ENCODE data around the gene GATAD1.
"Not testable (repeated sequence)": the region's sequence is repeated elsewhere in the genome, so short reads cannot be mapped to it uniquely, and the experiment has no call there.

Gene GATAD1

DNA sequence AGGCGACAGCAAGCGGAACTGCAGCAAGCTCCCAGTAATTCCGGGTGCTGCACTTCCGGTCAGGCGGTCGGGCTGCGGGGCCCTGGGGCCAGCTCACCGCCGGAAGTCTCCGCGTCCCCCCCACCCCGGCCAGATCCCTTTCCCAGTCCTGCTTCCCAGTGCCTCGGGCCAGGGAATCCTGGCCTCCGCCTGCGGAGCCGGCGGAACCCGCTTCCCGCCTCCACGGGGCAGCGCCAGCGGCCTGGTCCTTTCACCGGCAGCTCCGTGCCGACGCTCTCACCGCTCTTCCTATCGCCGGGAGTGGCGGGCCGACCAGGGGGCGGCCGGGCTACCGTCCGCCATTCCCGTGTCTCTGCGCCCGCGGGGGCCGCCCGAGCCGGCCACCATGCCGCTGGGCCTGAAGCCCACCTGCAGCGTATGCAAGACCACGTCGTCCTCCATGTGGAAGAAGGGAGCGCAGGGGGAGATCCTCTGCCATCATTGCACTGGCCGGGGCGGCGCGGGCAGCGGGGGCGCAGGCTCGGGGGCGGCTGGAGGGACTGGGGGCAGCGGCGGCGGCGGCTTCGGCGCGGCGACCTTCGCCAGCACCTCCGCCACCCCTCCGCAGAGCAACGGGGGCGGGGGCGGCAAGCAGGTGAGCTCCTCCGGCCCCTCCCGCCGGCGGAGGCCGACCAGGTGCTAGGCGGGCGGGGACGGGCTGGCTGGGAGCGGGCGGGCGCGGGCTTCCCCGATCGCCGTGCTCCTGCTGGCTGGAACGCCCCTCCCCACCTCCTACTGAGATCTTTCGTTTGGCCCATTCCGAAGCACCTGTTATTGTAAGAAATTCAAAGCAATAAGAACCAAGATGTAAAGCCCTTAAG is at the start of gene GATAD1:
Gene GATAD1, plus strand, starts transcription at position 138 of the 860 bp plus-strand sequence. Its CDS starts 248 bp downstream, at position 386.
- peak; percentile 96 for DNase-seq

- DNase-seq: no peak
Observed at GRCh38 chr7:92397542-92397941, 49.7 kb upstream of the GATAD1 start.

DNA sequence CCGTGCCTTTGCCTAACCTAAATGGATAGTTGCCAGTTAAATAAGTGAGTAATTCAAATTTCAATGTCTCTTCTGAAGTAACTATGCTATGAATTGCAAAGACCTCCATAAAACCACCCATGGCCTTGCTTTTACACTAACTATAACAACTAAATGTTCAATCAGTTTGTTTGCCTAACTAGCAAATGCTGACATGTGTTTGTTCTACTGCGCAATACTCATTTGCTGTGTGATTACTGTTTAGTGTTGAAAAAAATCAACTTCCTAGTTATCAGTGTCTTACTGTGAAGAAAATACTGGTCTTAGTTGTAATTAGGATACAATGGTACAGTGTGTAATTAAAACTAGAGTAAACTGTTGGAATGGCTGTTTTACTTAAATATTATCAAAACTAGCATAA is 47.3 kb upstream of the GATAD1 start:
- DNase-seq: peak in 1 of 2 experiments; percentile 60

DNA sequence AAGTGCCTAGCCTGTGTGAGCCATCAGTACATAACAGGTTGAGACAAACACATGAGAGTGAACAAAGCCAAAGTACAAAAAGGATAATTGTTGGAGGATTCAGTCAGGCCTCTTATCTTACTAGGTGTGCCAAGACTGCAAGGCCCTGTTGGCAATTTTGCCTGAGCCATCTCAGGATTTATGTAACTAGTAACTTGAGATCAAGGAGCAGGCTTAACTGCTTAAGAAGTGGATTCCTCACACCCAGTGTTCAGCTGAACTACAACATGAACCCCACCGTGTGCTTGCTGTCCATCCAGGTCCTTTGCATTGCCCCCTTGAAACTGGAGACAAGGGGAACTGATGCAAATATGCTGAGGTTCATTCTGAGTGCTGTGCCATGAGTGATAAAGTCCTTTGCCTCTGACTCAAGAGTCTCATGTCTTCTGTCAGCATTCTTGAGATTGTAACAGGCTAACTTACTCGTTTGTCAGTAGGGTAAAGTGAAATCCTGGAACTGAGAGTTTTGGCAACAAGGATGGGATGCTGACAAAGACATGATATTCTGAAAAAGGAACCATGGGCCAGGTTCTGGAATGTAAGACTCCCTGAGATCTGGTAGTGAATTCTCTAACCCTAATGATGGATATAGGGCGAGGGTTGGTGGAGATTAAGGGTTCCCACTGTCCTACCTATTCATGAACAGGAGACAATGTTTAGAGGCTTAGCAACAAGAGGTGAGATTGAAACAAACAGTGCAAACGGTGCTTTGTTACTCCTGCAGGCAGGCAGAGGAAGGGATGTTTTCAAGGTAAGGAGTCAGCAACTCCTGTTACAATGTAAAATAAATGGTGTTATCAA is 44.1 kb upstream of the GATAD1 start:
- DNase-seq: no peak

DNA sequence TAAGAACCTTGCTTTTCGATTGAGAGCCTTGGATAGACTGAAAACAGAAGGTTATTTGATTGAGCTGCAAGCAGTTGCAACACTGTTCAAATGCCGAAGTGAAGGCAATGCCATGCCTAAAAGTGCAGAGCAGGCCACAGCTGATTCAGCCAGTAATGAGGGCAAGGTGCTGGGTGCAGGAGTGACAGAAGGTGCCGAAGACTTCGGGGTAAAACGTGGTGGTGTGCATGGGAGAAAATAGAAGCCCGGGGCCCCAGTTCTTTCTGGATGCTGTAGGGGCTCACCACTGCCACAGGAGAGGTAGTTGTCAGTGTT is 43.6 kb upstream of the GATAD1 start:
- no peak for DNase-seq

- DNase-seq: no peak
Observed at GRCh38 chr7:92404170-92404614, 43.1 kb upstream of the GATAD1 start.

DNA sequence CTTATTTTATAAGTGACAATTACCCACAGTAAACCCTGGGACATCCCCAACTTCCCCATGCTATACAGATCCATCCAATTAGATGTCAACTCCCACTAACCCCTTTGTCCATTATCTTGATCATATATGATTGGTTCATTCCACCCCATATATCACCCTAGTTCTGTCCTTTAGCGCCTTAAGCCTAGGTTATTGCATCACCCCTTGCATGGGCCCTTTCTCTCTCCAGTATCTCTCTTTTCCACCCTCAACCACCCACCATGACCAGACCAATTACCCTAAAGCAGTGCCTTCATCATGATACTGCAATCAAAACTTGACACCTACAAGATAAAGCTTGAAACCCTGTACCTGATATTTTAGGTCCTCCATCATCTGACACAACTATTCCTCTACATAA is 37.9 kb upstream of the GATAD1 start:
- DNase-seq: no peak

DNA sequence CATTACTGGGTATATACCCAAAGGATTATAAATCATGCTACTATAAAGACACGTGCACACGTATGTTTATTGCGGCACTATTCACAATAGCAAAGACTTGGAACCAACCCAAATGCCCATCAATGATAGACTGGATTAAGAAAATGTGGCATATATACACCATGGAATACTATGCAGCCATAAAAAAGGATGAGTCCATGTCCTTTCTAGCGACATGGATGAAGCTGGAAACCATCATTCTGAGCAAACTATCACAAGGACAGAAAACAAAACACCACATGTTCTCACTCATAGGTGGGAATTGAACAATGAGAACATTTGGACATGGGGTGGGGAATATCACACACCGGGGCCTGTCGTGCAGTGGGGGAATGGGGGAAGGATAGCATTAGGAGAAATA is 37.1 kb upstream of the GATAD1 start:
- DNase-seq: not testable (repeated sequence)

DNA sequence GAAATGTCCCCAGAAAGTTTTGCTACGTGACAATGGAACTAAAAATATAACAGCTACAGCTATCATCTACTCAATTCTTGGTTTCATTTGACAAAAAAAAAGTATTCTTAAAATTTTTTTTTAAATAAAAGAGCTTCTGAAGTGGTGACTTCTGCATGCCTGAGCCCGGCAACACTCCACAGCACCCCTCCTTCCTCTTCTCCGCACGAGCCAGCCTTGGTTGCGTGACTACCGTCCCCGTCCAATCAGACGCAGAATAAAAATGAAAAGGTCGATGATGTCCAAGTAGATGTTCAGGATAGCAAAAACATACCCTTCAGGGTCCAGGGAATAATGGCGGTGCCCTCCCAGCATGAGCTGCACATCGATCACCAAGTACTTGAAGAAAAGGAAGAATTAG is 34.5 kb upstream of the GATAD1 start:
- no peak for DNase-seq

DNA sequence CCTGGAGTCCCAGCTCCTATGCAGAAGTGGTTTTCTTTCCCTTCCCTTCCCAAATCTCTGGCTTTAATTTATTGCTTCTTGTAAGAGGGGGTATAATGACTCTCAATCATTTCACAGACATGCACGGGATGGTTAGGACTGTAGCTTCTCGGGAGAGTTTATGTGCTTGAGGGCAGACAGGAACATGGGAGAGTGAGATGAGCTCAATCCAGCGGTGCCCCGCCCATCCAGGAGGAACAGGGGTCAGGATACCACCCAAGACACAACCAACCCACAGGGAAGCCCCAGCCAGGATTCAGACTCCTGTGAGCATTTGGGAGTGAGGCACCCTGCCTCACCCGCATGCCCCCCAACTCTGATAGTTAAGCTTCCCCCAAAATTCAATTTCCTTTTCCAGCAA is 33.7 kb upstream of the GATAD1 start:
- DNase-seq: no peak

DNA sequence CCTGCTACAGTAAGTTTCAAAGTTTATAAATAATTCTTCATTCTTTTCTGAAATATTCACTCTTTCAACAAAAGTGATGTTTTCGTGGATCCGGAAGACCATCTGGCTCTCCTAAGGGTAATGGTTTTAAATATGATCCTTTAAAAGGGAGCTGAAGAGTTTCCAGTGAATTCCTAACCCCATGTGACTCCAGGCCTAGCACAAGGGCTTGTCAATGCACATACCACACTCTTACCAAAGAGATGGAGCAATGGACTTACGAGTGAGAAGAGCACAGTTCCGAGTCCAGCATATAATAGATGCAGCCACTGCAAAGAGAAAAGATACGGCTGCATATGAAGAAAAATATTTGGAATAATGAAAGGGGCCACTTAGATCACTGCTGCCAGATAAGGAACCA is 32.1 kb upstream of the GATAD1 start:
- DNase-seq: no peak

GRCh38 chr7:92417913-92418312 is 29.4 kb upstream of the GATAD1 start:
- peak in 1 of 2 experiments; percentile 9 for DNase-seq

- peak; percentile 69 to 87 for DNase-seq
Observed at GRCh38 chr7:92421676-92422435, 25.4 kb upstream of the GATAD1 start.

- DNase-seq: no peak
Observed at GRCh38 chr7:92422926-92423325, 24.4 kb upstream of the GATAD1 start.

DNA sequence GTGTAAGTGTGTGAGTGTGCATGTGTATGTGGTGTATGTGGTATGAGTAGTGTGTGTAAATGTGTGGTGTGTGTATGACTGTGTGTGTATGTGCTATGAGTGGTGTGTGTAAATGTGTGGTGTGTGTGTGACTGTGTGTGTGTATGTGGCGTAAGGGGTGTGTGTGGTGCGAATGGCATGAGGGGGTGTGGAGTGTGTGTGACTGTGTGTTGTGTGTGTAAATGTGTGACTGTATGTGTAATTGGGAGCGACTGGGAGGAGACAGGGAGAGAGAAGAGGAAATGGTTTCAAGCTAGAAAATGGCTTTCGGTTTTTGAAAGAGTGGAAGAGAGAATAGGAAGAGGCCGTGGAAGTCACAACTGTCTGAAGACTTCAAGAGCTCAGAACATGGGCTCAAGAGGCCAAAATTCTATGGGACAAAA is 23.6 kb upstream of the GATAD1 start:
- no peak for DNase-seq

GRCh38 chr7:92425311-92425947 is 21.9 kb upstream of the GATAD1 start:
- no peak for DNase-seq

DNA sequence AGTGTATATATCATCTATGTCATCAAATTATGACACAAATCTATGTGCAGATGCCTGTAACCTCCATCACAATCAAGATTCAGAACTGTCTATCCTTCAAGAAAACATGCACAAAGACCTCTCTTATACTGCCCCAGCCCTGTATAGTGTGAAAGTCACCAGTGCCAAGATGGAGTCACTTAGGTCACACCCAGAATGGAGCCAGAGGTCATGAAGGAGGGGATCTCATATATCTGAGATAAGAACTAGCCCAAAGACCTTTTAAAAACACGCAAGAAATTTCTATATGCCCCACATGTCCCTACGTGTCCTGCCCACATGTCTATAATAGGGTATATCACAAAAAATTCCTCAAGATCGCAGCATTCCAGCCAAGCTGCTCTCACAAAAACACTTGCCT is 20.1 kb upstream of the GATAD1 start:
- DNase-seq: no peak

- DNase-seq: no peak
Observed at GRCh38 chr7:92432299-92432946, 14.9 kb upstream of the GATAD1 start.

DNA sequence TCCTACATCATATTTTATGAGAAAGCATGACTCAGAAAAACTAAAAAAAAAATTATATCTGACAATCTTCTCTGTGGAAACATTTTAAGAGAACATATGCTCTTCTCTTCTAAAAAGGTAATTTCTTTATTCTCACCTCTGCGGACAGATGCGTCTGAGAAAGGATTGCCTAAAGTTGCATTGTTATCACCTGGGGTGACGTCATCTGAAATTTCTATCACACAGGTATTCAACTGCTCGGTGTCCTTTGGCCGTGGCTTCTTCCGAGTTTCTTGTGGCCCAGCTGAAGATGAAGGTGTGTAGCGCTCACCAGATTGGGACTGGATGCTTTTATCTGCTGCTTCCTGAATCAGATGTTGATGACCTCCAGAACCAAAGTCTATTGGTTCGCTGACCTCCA is 14.3 kb upstream of the GATAD1 start:
- no peak for DNase-seq

GRCh38 chr7:92435542-92435941 is 11.7 kb upstream of the GATAD1 start:
- DNase-seq: no peak

DNA sequence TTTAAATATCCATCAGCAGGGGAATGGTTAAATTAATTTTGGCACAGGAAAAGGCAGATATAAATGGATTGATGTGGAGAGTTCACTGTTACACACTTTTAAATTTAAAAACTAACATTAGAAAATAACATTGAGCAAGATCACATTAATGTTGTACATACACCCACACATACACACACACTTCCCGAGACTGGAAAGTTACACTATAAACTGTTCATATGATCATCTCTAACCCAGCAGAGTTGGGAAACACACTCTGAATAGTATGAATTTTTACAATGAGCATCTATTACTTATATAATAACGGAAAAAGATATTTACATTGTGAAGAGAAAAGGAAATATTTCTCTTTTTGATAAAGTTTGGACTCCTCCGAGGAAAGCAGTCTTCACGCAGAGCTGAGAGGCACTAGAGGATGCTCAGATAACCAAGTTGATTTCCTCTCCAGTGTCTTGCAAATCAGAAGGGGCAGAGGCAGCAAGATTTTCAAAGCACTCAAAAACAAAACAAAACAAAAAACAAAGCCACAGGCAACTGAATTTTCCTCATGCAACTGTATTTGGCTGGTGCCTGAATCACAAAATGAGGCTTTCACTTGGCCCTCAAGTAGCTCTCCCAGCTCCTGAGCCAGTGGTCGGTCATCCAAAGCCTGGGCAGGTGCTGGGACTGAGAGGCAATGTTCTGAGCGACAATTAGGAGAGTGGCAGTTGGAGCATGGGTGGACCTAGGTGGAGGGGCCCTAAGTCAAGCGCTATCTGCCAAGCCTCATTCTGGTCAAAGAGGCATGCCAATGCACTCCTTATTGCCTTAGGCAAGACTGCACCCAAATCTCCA is 10.5 kb upstream of the GATAD1 start:
- no peak for DNase-seq

Measured in NCI-H2081 (cell line).